KBM-7 (cell line): ENCODE results near the gene CMIP.
A peak's percentile ranks its signal among the peaks of the same experiment; 100 is the strongest.
"Not testable (repeated sequence)": the region's sequence is repeated elsewhere in the genome, so short reads cannot be mapped to it uniquely, and the experiment has no call there.

Source experiments
- DNase-seq: peaks from one replicate; pipeline ENCODE4 v3.0.0-alpha.2; 2015
- in situ Hi-C: fragments of 300-500 bp; cut with MboI; formaldehyde crosslinking; loops from 2 replicates; pipeline ENCODE4 v1.14.3; 2020; ENCODE audit warnings: low sequenced_read_pairs, low pct_unique_long_range_greater_than_20kb, mixed read lengths

The CMIP gene

GRCh38 chr16:81521141-81521626, 76.6 kb downstream of the CMIP start:
- peak; percentile 23 for DNase-seq
- in situ Hi-C loops = no loop called here

GRCh38 chr16:81522108-81522701, 77.6 kb downstream of the CMIP start:
- in situ Hi-C loops = no loop called here
- no peak for DNase-seq

- DNase-seq, in situ Hi-C loops: not testable (repeated sequence)
Measured at GRCh38 chr16:81522851-81523250, 78.2 kb downstream of the CMIP start.

- in situ Hi-C loops = no loop called here
- no peak for DNase-seq
Measured at GRCh38 chr16:81523387-81524115, 78.9 kb downstream of the CMIP start.

GRCh38 chr16:81524382-81524781, 79.8 kb downstream of the CMIP start:
- in situ Hi-C loops = no loop called here
- DNase-seq = no peak

GRCh38 chr16:81524885-81525284, 80.3 kb downstream of the CMIP start:
- DNase-seq, in situ Hi-C loops: not testable (repeated sequence)

- in situ Hi-C loops = no loop called here
- no peak for DNase-seq
Measured at GRCh38 chr16:81526199-81526598, 81.6 kb downstream of the CMIP start.

GRCh38 chr16:81526935-81527334, 82.3 kb downstream of the CMIP start:
- in situ Hi-C loops = no loop called here
- no peak for DNase-seq

GRCh38 chr16:81527477-81528178, 83.0 kb downstream of the CMIP start:
- in situ Hi-C loops = no loop called here
- no peak for DNase-seq

GRCh38 chr16:81528256-81528655, 83.6 kb downstream of the CMIP start:
- in situ Hi-C loops = no loop called here
- DNase-seq = no peak

- DNase-seq = no peak
- in situ Hi-C loops = no loop called here
Measured at GRCh38 chr16:81530296-81530721, 85.7 kb downstream of the CMIP start.

- in situ Hi-C loops = no loop called here
Measured at GRCh38 chr16:81530814-81531213, 86.2 kb downstream of the CMIP start.

GRCh38 chr16:81531419-81531821, 86.8 kb downstream of the CMIP start:
- no peak for DNase-seq

More at GRCh38 chr16:81530814-81531213, 86.2 kb downstream of the CMIP start:
- no peak for DNase-seq

GRCh38 chr16:81532491-81533174, 88.0 kb downstream of the CMIP start:
- in situ Hi-C loops = no loop called here
- DNase-seq = no peak

More at GRCh38 chr16:81531419-81531821, 86.8 kb downstream of the CMIP start:
- in situ Hi-C loops = no loop called here

GRCh38 chr16:81533175-81533507, 88.5 kb downstream of the CMIP start:
- in situ Hi-C loops = no loop called here
- DNase-seq = no peak

- no peak for DNase-seq
- in situ Hi-C loops = no loop called here
Measured at GRCh38 chr16:81535679-81536360, 91.2 kb downstream of the CMIP start.

GRCh38 chr16:81536648-81537047, 92.0 kb downstream of the CMIP start:
- in situ Hi-C loops = no loop called here
- DNase-seq = no peak

GRCh38 chr16:81537721-81538561, 93.3 kb downstream of the CMIP start:
- in situ Hi-C loops = no loop called here
- DNase-seq = no peak
